Measurements from ENCODE around the gene IL25. TPM values are rescaled to one million over a fixed set of nuclear protein-coding genes. Genes with fewer than 3 reads are reported as not detected.

The IL25 gene
- total RNA-seq, 1 donor from 2014 or later: not detected

GRCh38 chr14:23373041-23373440 is 432 bp downstream of the IL25 start:
- Mint-ChIP-seq H3K9me3 (ENCODE audit: unreplicated experiment) (peaks cover 8% of the 10 kb centered on the region), H3K4me1 (ENCODE audit: low read depth, unreplicated experiment) (peaks cover 9% of the 10 kb centered on the region), H3K27me3 (ENCODE audit: unreplicated experiment) (peaks cover 7% of the 10 kb centered on the region), H3K36me3 (ENCODE audit: unreplicated experiment) (no peaks in the 10 kb centered on the region), H3K4me3 (ENCODE audit: unreplicated experiment) (no peak overlapping the region), H3K27ac (ENCODE audit: unreplicated experiment) (no peak overlapping the region)
- TF ChIP-seq, protein P1, sequence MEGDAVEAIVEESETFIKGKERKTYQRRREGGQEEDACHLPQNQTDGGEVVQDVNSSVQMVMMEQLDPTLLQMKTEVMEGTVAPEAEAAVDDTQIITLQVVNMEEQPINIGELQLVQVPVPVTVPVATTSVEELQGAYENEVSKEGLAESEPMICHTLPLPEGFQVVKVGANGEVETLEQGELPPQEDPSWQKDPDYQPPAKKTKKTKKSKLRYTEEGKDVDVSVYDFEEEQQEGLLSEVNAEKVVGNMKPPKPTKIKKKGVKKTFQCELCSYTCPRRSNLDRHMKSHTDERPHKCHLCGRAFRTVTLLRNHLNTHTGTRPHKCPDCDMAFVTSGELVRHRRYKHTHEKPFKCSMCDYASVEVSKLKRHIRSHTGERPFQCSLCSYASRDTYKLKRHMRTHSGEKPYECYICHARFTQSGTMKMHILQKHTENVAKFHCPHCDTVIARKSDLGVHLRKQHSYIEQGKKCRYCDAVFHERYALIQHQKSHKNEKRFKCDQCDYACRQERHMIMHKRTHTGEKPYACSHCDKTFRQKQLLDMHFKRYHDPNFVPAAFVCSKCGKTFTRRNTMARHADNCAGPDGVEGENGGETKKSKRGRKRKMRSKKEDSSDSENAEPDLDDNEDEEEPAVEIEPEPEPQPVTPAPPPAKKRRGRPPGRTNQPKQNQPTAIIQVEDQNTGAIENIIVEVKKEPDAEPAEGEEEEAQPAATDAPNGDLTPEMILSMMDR (IDR thresholded peaks at IDR 0.05; ENCODE audit: partially characterized antibody, unreplicated experiment): no peak
- DNase-seq: no peak

GRCh38 chr14:23375527-23376251 is 3.1 kb downstream of the IL25 start:
- H3K9me3 Mint-ChIP-seq (ENCODE audit: unreplicated experiment): peaks cover 5% of the 10 kb centered on the region
- no peak overlapping the region for H3K27ac Mint-ChIP-seq (ENCODE audit: unreplicated experiment)
- H3K4me3 Mint-ChIP-seq (ENCODE audit: unreplicated experiment): no peak overlapping the region
- TF ChIP-seq, protein P1 (IDR thresholded peaks at IDR 0.05; ENCODE audit: partially characterized antibody, unreplicated experiment): no peak
- no peaks in the 10 kb centered on the region for H3K36me3 Mint-ChIP-seq (ENCODE audit: unreplicated experiment)
- H3K4me1 Mint-ChIP-seq (ENCODE audit: low read depth, unreplicated experiment): peaks cover 16% of the 10 kb centered on the region
- H3K27me3 Mint-ChIP-seq (ENCODE audit: unreplicated experiment): peaks cover 4% of the 10 kb centered on the region
- DNase-seq: no peak

GRCh38 chr14:23376482-23377197 is 4.0 kb downstream of the IL25 start, which contains the start of gene CMTM5:
Gene CMTM5, plus strand, starts transcription at chr14:23377046. Its CDS starts 206 bp downstream, at chr14:23377252.
- Mint-ChIP-seq H3K27me3 (ENCODE audit: unreplicated experiment) (peaks cover 2% of the 10 kb centered on the region), H3K36me3 (ENCODE audit: unreplicated experiment) (no peaks in the 10 kb centered on the region), H3K27ac (ENCODE audit: unreplicated experiment) (no peak within 1 kb of the TSS), H3K9me3 (ENCODE audit: unreplicated experiment) (peaks cover 4% of the 10 kb centered on the region), H3K4me3 (ENCODE audit: unreplicated experiment) (peak within 1 kb of the TSS; percentile 15), H3K4me1 (ENCODE audit: low read depth, unreplicated experiment) (peaks cover 24% of the 10 kb centered on the region)
- DNase-seq: peak; percentile 50
- TF ChIP-seq, protein P1 (IDR thresholded peaks at IDR 0.05; ENCODE audit: partially characterized antibody, unreplicated experiment): no peak

DNA sequence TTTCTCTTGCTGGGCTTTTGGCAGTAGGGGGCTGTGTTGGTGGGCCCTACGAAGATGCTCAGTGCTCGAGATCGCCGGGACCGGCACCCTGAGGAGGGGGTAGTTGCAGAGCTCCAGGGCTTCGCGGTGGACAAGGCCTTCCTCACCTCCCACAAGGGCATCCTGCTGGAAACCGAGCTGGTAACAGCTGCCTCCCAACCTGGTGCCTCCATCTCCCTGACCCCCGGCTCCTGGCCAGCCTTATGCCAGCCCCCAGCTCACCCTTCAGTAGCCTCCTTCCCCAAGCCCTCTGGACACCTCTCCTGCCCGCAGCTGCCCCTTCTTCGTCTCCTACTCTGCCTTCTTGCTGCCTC is 4.6 kb downstream of the IL25 start:
- Mint-ChIP-seq H3K27me3 (ENCODE audit: unreplicated experiment) (peaks cover 1% of the 10 kb centered on the region), H3K4me1 (ENCODE audit: low read depth, unreplicated experiment) (peaks cover 28% of the 10 kb centered on the region), H3K27ac (ENCODE audit: unreplicated experiment) (no peak overlapping the region), H3K36me3 (ENCODE audit: unreplicated experiment) (no peaks in the 10 kb centered on the region), H3K9me3 (ENCODE audit: unreplicated experiment) (peaks cover 3% of the 10 kb centered on the region), H3K4me3 (ENCODE audit: unreplicated experiment) (no peak overlapping the region)
- DNase-seq: no peak
- TF ChIP-seq, protein P1 (IDR thresholded peaks at IDR 0.05; ENCODE audit: partially characterized antibody, unreplicated experiment): no peak

All from glutamatergic neuron (in vitro differentiated cells).